Astrocyte of the cerebellum (primary cell): ENCODE data around the gene DOCK8.

ENCODE experiments used
- DNase-seq: peaks from one replicate; pipeline ENCODE4 v3.0.0-alpha.2; 2011; ENCODE audit warnings: low read depth
- H3K4me3 ChIP-seq: 2 replicates; pipeline ENCODE4 v1.5.1; 2011; ENCODE audit warnings: mild to moderate bottlenecking, low read depth, low read length, moderate library complexity
- in situ Hi-C: cut with HindIII; loops from 2 replicates; pipeline ENCODE4 v1.10.0; 2017; ENCODE audit warnings: low sequenced_read_pairs
- TF ChIP-seq, protein P1 (sequence below): IDR thresholded peaks from 2 replicates; pipeline ENCODE4 v1.5.1; 2012; ENCODE audit warnings: low read length, low read depth, moderate library complexity, mild to moderate bottlenecking; ENCODE audit errors: missing control alignments

Gene DOCK8

DNA sequence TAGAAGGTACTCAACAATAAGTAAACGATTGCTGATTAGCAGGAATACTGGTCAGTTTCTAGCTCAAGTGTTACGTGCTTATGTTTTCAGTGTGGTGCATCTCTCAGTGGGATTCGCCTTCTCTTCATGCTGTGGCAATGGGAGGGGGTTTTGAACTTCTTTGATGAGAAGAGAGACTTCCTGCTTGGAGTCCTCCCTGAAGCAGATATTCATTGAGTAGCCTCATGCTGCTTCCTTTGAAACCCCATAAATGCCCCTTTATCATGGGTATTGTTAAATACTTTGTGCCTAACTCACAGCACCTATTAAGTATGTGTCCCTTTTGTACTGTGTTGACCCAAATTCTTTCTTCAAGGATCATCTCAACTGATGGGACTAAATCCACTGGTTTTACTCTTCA is 116.5 kb downstream of the DOCK8 start:
- no peak overlapping the region for H3K4me3 ChIP-seq
- TF ChIP-seq, protein P1, sequence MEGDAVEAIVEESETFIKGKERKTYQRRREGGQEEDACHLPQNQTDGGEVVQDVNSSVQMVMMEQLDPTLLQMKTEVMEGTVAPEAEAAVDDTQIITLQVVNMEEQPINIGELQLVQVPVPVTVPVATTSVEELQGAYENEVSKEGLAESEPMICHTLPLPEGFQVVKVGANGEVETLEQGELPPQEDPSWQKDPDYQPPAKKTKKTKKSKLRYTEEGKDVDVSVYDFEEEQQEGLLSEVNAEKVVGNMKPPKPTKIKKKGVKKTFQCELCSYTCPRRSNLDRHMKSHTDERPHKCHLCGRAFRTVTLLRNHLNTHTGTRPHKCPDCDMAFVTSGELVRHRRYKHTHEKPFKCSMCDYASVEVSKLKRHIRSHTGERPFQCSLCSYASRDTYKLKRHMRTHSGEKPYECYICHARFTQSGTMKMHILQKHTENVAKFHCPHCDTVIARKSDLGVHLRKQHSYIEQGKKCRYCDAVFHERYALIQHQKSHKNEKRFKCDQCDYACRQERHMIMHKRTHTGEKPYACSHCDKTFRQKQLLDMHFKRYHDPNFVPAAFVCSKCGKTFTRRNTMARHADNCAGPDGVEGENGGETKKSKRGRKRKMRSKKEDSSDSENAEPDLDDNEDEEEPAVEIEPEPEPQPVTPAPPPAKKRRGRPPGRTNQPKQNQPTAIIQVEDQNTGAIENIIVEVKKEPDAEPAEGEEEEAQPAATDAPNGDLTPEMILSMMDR: no peak
- in situ Hi-C loops: no loop called here
- DNase-seq: no peak

DNA sequence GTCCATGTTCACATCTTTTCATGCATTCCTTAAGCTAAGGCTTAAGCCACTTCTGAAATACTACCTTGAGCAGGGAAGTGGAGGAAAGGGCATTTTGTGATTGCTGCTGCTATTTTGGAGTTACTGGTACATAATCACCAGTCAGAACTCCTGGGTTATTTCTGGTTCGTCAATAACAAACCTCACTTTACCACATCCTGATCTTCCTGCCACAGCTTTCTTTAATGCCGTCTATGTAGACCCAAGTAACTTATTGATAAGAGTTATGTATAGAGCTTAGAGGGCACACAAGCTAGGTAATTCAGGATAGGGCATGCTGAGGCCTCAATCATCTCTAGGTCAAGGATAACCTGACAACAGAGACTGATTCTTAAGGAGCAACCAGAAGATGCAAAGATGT is 120.7 kb downstream of the DOCK8 start:
- TF ChIP-seq, protein P1: no peak
- in situ Hi-C loops: no loop called here
- no peak for DNase-seq
- H3K4me3 ChIP-seq: no peak overlapping the region

DNA sequence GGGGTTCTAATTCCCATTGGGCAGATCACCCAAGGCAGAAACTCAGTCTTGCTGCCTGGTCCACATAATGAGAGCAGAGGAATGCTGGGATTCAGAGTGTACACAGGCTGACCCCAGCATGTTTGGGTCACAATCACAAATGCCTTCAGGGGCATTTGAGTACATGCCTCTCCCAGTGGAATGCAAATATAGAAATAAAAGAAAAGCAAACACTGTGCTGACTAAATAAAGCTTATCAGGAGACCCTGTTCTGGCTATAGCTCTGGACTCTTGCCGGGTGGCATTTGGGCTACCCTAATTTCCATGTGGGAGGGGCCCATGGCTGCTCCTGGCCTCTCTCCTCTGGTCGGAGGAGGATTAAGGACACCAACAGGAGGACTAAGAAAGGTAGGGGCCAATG is 121.4 kb downstream of the DOCK8 start:
- DNase-seq: no peak
- in situ Hi-C loops: no loop called here
- no peak overlapping the region for H3K4me3 ChIP-seq
- TF ChIP-seq, protein P1: no peak

DNA sequence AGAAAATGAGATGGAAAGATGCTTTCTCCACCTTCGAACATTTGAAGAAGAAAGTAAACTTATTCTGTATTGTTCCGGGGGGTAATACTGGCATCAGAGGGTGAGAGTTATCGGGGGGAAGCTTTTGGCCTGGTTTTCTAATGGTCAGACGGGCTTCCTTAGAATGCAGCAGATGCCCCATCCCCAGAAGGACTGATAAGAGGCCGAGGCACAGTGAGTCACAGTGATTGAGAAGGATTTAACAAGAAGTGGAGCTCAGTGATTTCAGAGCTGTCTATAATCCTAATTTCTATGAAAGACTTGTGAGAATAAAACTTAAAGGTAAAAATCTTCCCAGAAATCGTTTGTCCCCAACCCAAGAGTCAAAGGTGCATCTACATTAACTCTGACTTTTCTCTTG is 123.9 kb downstream of the DOCK8 start:
- TF ChIP-seq, protein P1: no peak
- DNase-seq: no peak
- in situ Hi-C loops: no loop called here
- H3K4me3 ChIP-seq: no peak overlapping the region

DNA sequence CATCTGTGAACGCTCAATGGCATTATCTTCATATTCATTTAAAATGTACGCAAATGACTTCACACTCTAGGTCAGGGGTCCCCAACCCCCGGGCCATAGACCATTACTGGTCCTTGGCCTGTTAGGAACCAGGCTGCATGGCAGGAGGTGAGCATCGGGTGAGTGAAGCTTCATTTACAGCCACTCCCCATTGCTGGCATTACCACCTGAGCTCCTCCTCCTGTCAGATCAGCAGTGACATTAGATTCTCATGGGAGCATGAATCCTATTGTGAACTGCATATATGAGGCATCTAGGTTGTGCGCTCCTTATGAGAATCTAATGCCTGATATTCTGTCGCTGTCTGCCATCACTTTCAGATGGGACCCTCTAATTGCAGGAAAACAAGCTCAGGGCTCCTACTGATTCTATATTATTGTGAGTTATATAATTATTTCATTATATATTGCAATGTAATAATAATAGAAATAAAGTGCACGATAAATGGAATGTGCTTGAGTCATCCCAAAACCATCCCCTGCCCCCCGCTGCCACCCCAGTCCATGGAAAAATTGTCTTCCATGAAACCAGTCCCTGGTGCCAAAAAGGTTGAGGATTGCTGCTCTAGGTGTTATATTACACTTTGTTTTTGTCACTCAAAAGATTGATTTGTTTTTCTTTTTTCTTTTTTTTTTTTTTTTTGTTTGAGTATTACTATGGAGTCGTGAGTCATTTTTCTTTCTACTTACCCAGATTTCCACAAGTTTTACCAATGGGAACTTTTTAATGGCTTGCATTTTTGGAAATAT is 127.2 kb downstream of the DOCK8 start:
- TF ChIP-seq, protein P1: no peak
- in situ Hi-C loops: no loop called here
- H3K4me3 ChIP-seq: no peak overlapping the region
- no peak for DNase-seq

DNA sequence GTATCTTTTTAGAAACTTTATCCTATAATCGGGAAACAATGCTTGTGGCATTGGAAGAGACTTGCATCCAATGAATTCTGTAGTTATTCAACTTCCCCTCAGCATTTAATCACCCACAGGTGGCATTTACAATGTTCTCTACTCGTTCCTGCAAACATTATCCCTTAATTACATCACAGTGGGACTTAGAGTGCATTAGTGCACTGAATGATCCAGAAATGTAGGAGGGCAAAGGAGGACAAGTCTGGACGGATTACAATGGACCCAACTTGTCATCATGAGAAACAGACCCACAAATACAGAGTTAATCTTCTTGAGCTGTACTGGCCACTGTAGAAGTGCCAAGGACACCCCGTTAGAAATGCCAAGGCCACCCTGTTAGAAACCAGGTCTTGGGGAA is 129.1 kb downstream of the DOCK8 start:
- TF ChIP-seq, protein P1: no peak
- no peak overlapping the region for H3K4me3 ChIP-seq
- in situ Hi-C loops: no loop called here
- no peak for DNase-seq
